Uterus (tissue), 2 donors: ENCODE results near the gene MFSD11.

ENCODE experiments used
- CTCF ChIP-seq, 4 experiments: fragments of 200-600 bp in 2 of 4; fragments of 450-650 bp in 2 of 4; sonication (generic) in 2 of 4; IDR thresholded peaks; one replicate each; pipeline ENCODE4 v1.5.1; 2016 to 2019; ENCODE audit warnings: antibody characterized with exemption in 4 of 4, mild to moderate bottlenecking in 2 of 4, moderate library complexity in 1 of 4
- POLR2A ChIP-seq, 2 donors: fragments of 450-650 bp; IDR thresholded peaks; one replicate each; pipeline ENCODE4 v1.6.1; 2016; ENCODE audit warnings: antibody characterized with exemption in 2 of 2, mild to moderate bottlenecking in 1 of 2, moderate library complexity in 1 of 2

GRCh38 chr17:76704805-76705204, 33.1 kb upstream of the MFSD11 start:
- TF ChIP-seq POLR2A (IDR thresholded peaks at IDR 0.05) (no peak), CTCF (IDR thresholded peaks at IDR 0.05) (no peak)
